Right cardiac atrium (tissue), 5 donors: ENCODE data around the gene ATG101. TPM values are rescaled to one million over a fixed set of nuclear protein-coding genes. Genes with fewer than 3 reads are reported as not detected.

Source experiments
- ATAC-seq, 2 donors: fragments of 200-7000 bp; cut with Tn5 transposase; one replicate each; pipeline versions ENCODE4 v1.8.0 to v1.9.1; 2020; ENCODE audit warnings: moderate library complexity in 2 of 2, mild to moderate bottlenecking in 1 of 2
- DNase-seq, 3 donors: peaks; one replicate each; pipeline ENCODE4 v3.0.0-alpha.2; 2020
- H3K27ac ChIP-seq: one replicate; pipeline ENCODE4 v1.5.1; 2013; ENCODE audit warnings: mild to moderate bottlenecking, low read length, control low read depth, moderate library complexity
- H3K27me3 ChIP-seq: one replicate; pipeline ENCODE4 v1.6.1; 2013; ENCODE audit not compliant: control insufficient read depth, insufficient read depth
- H3K4me1 ChIP-seq: one replicate; pipeline ENCODE4 v1.6.1; 2013; ENCODE audit warnings: low read length; ENCODE audit not compliant: control insufficient read depth, insufficient read depth
- H3K4me3 ChIP-seq: one replicate; pipeline ENCODE4 v1.5.1; 2013; ENCODE audit warnings: low read length, control low read depth
- H3K9me3 ChIP-seq: one replicate; pipeline ENCODE4 v1.6.1; 2013; ENCODE audit warnings: low read length; ENCODE audit not compliant: control insufficient read depth
- WGBS: extraction: QIAGEN DNeasy Blood & Tissue Kit; methylation state at CpG from one replicate; pipeline ENCODE4 v1.1.7; 2013; 5-methylcytosine and 5-hydroxymethylcytosine counted together
- intact Hi-C, 4 donors: fragments of 100-400 bp; cut with DNase I; formaldehyde crosslinking; loops; one replicate each; pipeline versions ENCODE4 v1.11.0 to v1.14.0; 2022 to 2023
- polyA plus RNA-seq: library from polyadenylated mRNA; stranded (reverse); fragments of 200-250 nt; gene quantifications from one replicate; pipeline ENCODE4 v1.2.3, GENCODE V29; 2013
- total RNA-seq, 4 donors: library from RNA; stranded (reverse); fragmentation: NEBNext Ultra II Directional; extraction: Animal tissue kit (Norgen Biotek cat#: 25700); gene quantifications; one replicate each; pipeline ENCODE4 v1.2.1, GENCODE V29; 2021
- donor health status: healthy with polysubstance abuse.
- donor health status: DM: no; HTN: yes; CAD: no.
- donor health status: DM: no; HTN: no; CAD: no.
- donor health status: DM: no; HTN: yes; CAD: no; lungs with severe emphysema.
- donor health status: DM: yes; HTN: yes; CAD: no.

The ATG101 gene
- total and polyA plus RNA-seq, 5 donors: 24.8 to 33.0 (median 27.7) TPM

GRCh38 chr12:52059582-52060497, 9.9 kb upstream of the ATG101 start:
- H3K9me3 ChIP-seq: no peaks in the 10 kb centered on the region
- intact Hi-C loops: no loop called here
- peaks cover 7% of the 10 kb centered on the region for H3K4me1 ChIP-seq
- no peak overlapping the region for H3K4me3 ChIP-seq
- no peaks in the 10 kb centered on the region for H3K27me3 ChIP-seq
- ATAC-seq (peak in 1 of 2 donors; percentile 15), DNase-seq (peak in 2 of 3 donors; percentile 38 to 66)
- WGBS: 81% methylated on average over 12 of the region's 12 CpGs
- H3K27ac ChIP-seq: no peak overlapping the region

- Histone ChIP-seq H3K27me3 (no peaks in the 10 kb centered on the region), H3K4me3 (no peak overlapping the region), H3K9me3 (no peaks in the 10 kb centered on the region), H3K27ac (no peak overlapping the region), H3K4me1 (peaks cover 7% of the 10 kb centered on the region)
- ATAC-seq: peak in 1 of 2 donors; percentile 6
- intact Hi-C loops: no loop called here
- DNase-seq: peak; percentile 53 to 70 (median 62)
- WGBS: 81% methylated on average over 14 of the region's 14 CpGs
These were observed 9.1 kb upstream of the ATG101 start for GRCh38 chr12:52060498-52061177.

- Histone ChIP-seq H3K9me3 (no peaks in the 10 kb centered on the region), H3K4me1 (peaks cover 7% of the 10 kb centered on the region), H3K4me3 (no peak overlapping the region), H3K27ac (no peak overlapping the region), H3K27me3 (no peaks in the 10 kb centered on the region)
- ATAC-seq (no peak), DNase-seq (no peak)
- WGBS: 69% methylated on average over 12 of the region's 12 CpGs
- intact Hi-C loops: no loop called here
These were observed 8.2 kb upstream of the ATG101 start for GRCh38 chr12:52061470-52062166.

GRCh38 chr12:52062167-52063081, 7.4 kb upstream of the ATG101 start:
- H3K27ac ChIP-seq: peak overlapping the region; percentile 66
- no peak overlapping the region for H3K4me3 ChIP-seq
- no peaks in the 10 kb centered on the region for H3K9me3 ChIP-seq
- intact Hi-C loops: no loop called here
- no peaks in the 10 kb centered on the region for H3K27me3 ChIP-seq
- H3K4me1 ChIP-seq: peaks cover 5% of the 10 kb centered on the region
- DNase-seq (peak in 2 of 3 donors; percentile 55 to 62), ATAC-seq (peak in 1 of 2 donors; percentile 0)
- 67% methylated on average over 6 of the region's 6 CpGs for WGBS

GRCh38 chr12:52063082-52063924, 6.5 kb upstream of the ATG101 start:
- Histone ChIP-seq H3K27ac (peak overlapping the region; percentile 66), H3K9me3 (no peaks in the 10 kb centered on the region), H3K4me1 (peaks cover 5% of the 10 kb centered on the region), H3K4me3 (no peak overlapping the region), H3K27me3 (no peaks in the 10 kb centered on the region)
- intact Hi-C loops: no loop called here
- ATAC-seq (peak; percentile 5 to 38), DNase-seq (peak; percentile 78 to 89 (median 89))
- 51% methylated on average over 20 of the region's 20 CpGs for WGBS

- Histone ChIP-seq H3K27ac (peak overlapping the region; percentile 66), H3K4me3 (no peak overlapping the region), H3K27me3 (no peaks in the 10 kb centered on the region), H3K4me1 (peaks cover 5% of the 10 kb centered on the region), H3K9me3 (no peaks in the 10 kb centered on the region)
- peak; percentile 94 to 95 (median 94) for DNase-seq
- peak; percentile 58 to 83 for ATAC-seq
- WGBS: 47% methylated on average over 12 of the region's 12 CpGs
- intact Hi-C loops: no loop called here
These were observed 5.7 kb upstream of the ATG101 start for GRCh38 chr12:52063981-52064649.

GRCh38 chr12:52066346-52067080, 3.3 kb upstream of the ATG101 start:
- Histone ChIP-seq H3K9me3 (no peaks in the 10 kb centered on the region), H3K4me1 (peaks cover 7% of the 10 kb centered on the region), H3K4me3 (no peak overlapping the region), H3K27ac (no peak overlapping the region), H3K27me3 (no peaks in the 10 kb centered on the region)
- ATAC-seq (no peak), DNase-seq (no peak)
- intact Hi-C loops: loop anchor here in 2 of 4 donors (5.0 kb wide), 1 partner anchor 39 kb away; no protein-coding TSS in a partner anchor
- WGBS: 59% methylated on average over 8 of the region's 8 CpGs

- Histone ChIP-seq H3K27me3 (no peaks in the 10 kb centered on the region), H3K4me1 (peaks cover 7% of the 10 kb centered on the region), H3K27ac (no peak overlapping the region), H3K4me3 (no peak overlapping the region), H3K9me3 (no peaks in the 10 kb centered on the region)
- intact Hi-C loops: loop anchor here in 2 of 4 donors (5.0 kb wide), 1 partner anchor 40 kb away; no protein-coding TSS in a partner anchor
- DNase-seq: no peak
- no peak for ATAC-seq
- WGBS: 61% methylated on average over 3 of the region's 3 CpGs
These were observed 2.8 kb upstream of the ATG101 start for GRCh38 chr12:52067081-52067374.
